OCI-LY1 (cell line): ENCODE data around the gene ZIC4.

Experiments used
- H2AFZ ChIP-seq: fragments of 200-600 bp; sonication (generic), shearing (Covaris generic); 2 replicates; pipeline ENCODE4 v1.6.0; 2014; ENCODE audit warnings: antibody characterized with exemption, mild to moderate bottlenecking, low read length
- H3F3A ChIP-seq: fragments of 200-600 bp; sonication (generic), shearing (Covaris generic); 2 replicates; pipeline ENCODE4 v1.6.0; 2014; ENCODE audit warnings: mild to moderate bottlenecking, antibody characterized with exemption, low read length, moderate library complexity; ENCODE audit not compliant: insufficient read depth
- H3K27ac ChIP-seq: fragments of 200-600 bp; sonication (generic); 2 replicates; pipeline ENCODE4 v1.5.1; 2014; ENCODE audit warnings: low read length, mixed run types, mild to moderate bottlenecking, low read depth; ENCODE audit not compliant: poor library complexity, severe bottlenecking
- H3K27me3 ChIP-seq: fragments of 200-600 bp; sonication (generic); 2 replicates; pipeline ENCODE4 v1.6.0; 2014; ENCODE audit warnings: antibody characterized with exemption, mild to moderate bottlenecking, low read length, moderate library complexity; ENCODE audit not compliant: insufficient read depth
- H3K36me3 ChIP-seq: fragments of 200-600 bp; sonication (generic); 2 replicates; pipeline ENCODE4 v1.6.1; 2014; ENCODE audit warnings: mild to moderate bottlenecking, antibody characterized with exemption, low read length, moderate library complexity, mixed read lengths; ENCODE audit not compliant: insufficient read depth
- H3K4me1 ChIP-seq: fragments of 200-600 bp; sonication (generic); 2 replicates; pipeline ENCODE4 v1.5.1; 2014; ENCODE audit warnings: mild to moderate bottlenecking, low read length, moderate library complexity; ENCODE audit not compliant: insufficient read depth, severe bottlenecking
- H3K4me2 ChIP-seq: fragments of 200-600 bp; sonication (generic), shearing (Covaris generic); 2 replicates; pipeline ENCODE4 v1.6.1; 2014; ENCODE audit warnings: low read length
- H3K4me3 ChIP-seq: fragments of 200-600 bp; sonication (generic); 2 replicates; pipeline ENCODE4 v1.5.1; 2014; ENCODE audit warnings: low read length, low read depth, mild to moderate bottlenecking, mixed read lengths; ENCODE audit not compliant: poor library complexity, severe bottlenecking
- H3K79me2 ChIP-seq: fragments of 200-600 bp; shearing (Covaris generic); 2 replicates; pipeline ENCODE4 v1.6.1; 2016; ENCODE audit warnings: mixed run types, low read length, mixed read lengths; ENCODE audit not compliant: insufficient read depth
- H3K9ac ChIP-seq: fragments of 200-600 bp; sonication (generic), shearing (Covaris generic); 2 replicates; pipeline ENCODE4 v1.6.1; 2014; ENCODE audit warnings: mild to moderate bottlenecking, low read length, mixed read lengths
- H3K9me2 ChIP-seq: fragments of 200-600 bp; sonication (generic), shearing (Covaris generic); 2 replicates; pipeline ENCODE4 v1.6.1; 2014; ENCODE audit warnings: low read depth, mild to moderate bottlenecking, low read length, mixed read lengths
- H3K9me3 ChIP-seq: fragments of 200-600 bp; shearing (Covaris generic); 2 replicates; pipeline ENCODE4 v1.6.1; 2014; ENCODE audit warnings: low read length, mixed read lengths
- H4K20me1 ChIP-seq: fragments of 200-600 bp; sonication (generic), shearing (Covaris generic); 2 replicates; pipeline ENCODE4 v1.6.0; 2016; ENCODE audit warnings: mild to moderate bottlenecking, low read length; ENCODE audit not compliant: insufficient read depth
- CTCF ChIP-seq: fragments of 200-600 bp; sonication (generic), shearing (Covaris generic); IDR thresholded peaks from 2 replicates; pipeline ENCODE4 v1.5.1; 2017; ENCODE audit warnings: mild to moderate bottlenecking, antibody characterized with exemption, low read length, moderate library complexity, mixed read lengths
- EZH2 ChIP-seq: fragments of 200-600 bp; sonication (generic), shearing (Covaris generic); IDR thresholded peaks from 2 replicates; pipeline ENCODE4 v1.8.0; 2017; ENCODE audit warnings: borderline replicate concordance, mixed run types, mild to moderate bottlenecking, antibody characterized with exemption, low read length, moderate library complexity, mixed read lengths

Gene ZIC4

DNA sequence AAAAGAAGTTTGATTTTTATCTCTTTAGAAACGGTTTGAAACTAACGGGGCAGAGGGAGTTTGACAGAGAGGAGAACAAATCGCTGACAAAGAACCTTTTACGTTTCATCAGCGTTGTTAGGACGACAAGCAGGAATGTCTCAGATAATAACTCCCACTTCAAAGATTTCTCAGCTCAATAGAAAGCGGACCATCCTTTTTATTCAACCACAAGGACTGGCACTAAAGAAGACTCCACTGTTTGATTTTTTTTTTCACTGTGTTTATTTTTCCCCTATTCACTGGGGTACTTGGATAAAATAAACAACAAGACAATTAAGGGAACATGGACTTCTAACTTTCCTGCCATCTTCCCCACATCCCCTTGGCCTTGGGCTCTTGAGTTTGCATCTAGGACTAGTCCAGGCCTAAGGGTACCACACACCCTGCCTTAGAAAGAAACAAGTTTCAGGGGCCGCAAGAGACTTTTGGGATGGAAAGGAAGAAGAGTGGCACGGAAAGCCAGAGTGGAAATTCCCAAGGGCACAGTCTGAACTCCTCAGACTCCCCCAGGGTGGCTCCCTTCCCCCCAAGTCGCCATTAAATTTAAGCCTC, 19.0 kb downstream of the ZIC4 start:
- Histone ChIP-seq H3F3A (no peaks in the 10 kb centered on the region), H3K4me1 (no peaks in the 10 kb centered on the region), H3K9me3 (no peaks in the 10 kb centered on the region), H3K9me2 (no peaks in the 10 kb centered on the region), H2AFZ (no peak overlapping the region), H3K4me2 (no peak overlapping the region), H3K27me3 (no peaks in the 10 kb centered on the region), H4K20me1 (no peaks in the 10 kb centered on the region), H3K36me3 (no peaks in the 10 kb centered on the region), H3K79me2 (no peaks in the 10 kb centered on the region), H3K9ac (no peak overlapping the region), H3K27ac (no peak overlapping the region), H3K4me3 (no peak overlapping the region)
- TF ChIP-seq EZH2 (no peak), CTCF (no peak)

DNA sequence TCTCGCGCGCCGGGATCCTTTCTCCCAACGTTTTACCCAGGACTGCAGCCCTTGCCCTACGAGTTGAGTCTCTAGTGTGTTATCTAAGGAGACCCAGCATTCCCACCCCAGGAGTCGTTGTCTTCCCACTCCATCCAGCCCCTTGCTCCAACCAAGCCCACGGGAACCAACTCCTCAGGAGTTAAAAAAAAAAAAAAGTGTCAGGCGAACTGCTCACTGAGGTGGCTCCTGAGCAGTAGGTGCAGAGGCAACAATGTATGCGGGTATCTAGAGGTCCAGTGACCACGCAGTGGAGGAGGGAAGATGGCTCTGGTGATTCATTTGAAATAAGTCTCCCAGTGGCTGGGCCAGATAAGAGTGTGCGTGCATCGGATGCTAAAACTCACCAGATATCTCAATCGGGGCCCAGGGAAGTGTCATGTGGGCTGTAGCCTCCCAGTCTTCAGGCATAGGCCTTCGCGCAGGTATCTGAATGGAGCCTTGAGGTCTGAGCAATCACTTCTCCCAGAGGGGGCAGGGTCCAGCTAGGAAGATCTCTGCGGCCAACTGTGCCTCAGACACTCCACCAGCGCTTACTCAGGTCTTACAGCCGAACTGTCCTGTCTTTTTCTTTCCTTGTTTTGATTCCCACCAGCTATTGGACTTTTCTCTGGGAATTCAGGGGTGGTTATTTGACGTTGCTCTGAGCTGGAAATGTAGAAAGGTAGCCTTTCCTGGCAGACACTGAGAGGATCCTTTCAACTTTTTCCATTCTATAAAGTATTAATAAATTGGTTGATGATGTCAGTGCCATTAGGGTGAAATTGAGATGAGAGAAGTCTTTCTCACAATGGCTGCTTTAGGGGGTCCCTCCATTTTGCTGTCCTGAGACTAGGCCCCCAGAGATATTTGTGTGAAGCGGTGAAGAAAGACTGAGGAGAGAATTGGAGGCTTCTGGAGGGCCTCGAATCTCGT, 21.0 kb downstream of the ZIC4 start:
- Histone ChIP-seq H3F3A (no peaks in the 10 kb centered on the region), H3K9me2 (no peaks in the 10 kb centered on the region), H3K36me3 (no peaks in the 10 kb centered on the region), H3K4me1 (no peaks in the 10 kb centered on the region), H3K79me2 (no peaks in the 10 kb centered on the region), H3K4me3 (no peak overlapping the region), H2AFZ (no peak overlapping the region), H3K9me3 (no peaks in the 10 kb centered on the region), H3K9ac (no peak overlapping the region), H3K27me3 (no peaks in the 10 kb centered on the region), H4K20me1 (no peaks in the 10 kb centered on the region), H3K4me2 (no peak overlapping the region), H3K27ac (no peak overlapping the region)
- TF ChIP-seq CTCF (no peak), EZH2 (no peak)

- Histone ChIP-seq H3K36me3 (no peaks in the 10 kb centered on the region), H3K4me1 (no peaks in the 10 kb centered on the region), H3K9me3 (no peaks in the 10 kb centered on the region), H3K9ac (no peak overlapping the region), H2AFZ (no peak overlapping the region), H3K4me3 (no peak overlapping the region), H3K4me2 (no peak overlapping the region), H3K27me3 (no peaks in the 10 kb centered on the region; the same call in 1 of the 2 replicates), H3F3A (no peaks in the 10 kb centered on the region), H3K79me2 (no peaks in the 10 kb centered on the region), H3K27ac (no peak overlapping the region), H4K20me1 (no peaks in the 10 kb centered on the region), H3K9me2 (no peaks in the 10 kb centered on the region)
- TF ChIP-seq EZH2: no peak
- TF ChIP-seq CTCF: peak; percentile 66
Observed at GRCh38 chr3:147384210-147385058, 21.9 kb downstream of the ZIC4 start.
